ES-I3 (cell line): ENCODE results near the gene NAA15.
A peak's percentile ranks its signal among the peaks of the same experiment; 100 is the strongest.

Experiments used
- H3K36me3 ChIP-seq: 2 replicates; pipeline ENCODE4 v1.6.1; 2013; ENCODE audit warnings: mild to moderate bottlenecking, low read length, control low read depth, moderate library complexity; ENCODE audit not compliant: insufficient read depth
- H3K4me1 ChIP-seq: 2 replicates; pipeline ENCODE4 v1.6.1; 2013; ENCODE audit warnings: mild to moderate bottlenecking, control low read depth, low read length; ENCODE audit not compliant: insufficient read depth
- H3K9ac ChIP-seq: 2 replicates; pipeline ENCODE4 v1.6.1; 2013; ENCODE audit warnings: low read depth, mild to moderate bottlenecking, low read length, moderate library complexity
- H3K9me3 ChIP-seq: 2 replicates; pipeline ENCODE4 v1.6.1; 2013; ENCODE audit warnings: mild to moderate bottlenecking, low read length, moderate library complexity; ENCODE audit not compliant: control insufficient read depth, insufficient read depth

The NAA15 gene

GRCh38 chr4:139279760-139280620 is 21.3 kb upstream of the NAA15 start, which contains the start of gene MGARP:
Gene MGARP (minus strand): TSS chr4:139280225. CDS start chr4:139280158, 67 bp downstream.
- H3K4me1 ChIP-seq, result no peaks in the 10 kb centered on the region
- H3K9me3 ChIP-seq, result no peaks in the 10 kb centered on the region
- H3K36me3 ChIP-seq, result no peaks in the 10 kb centered on the region
- peak within 1 kb of the TSS; percentile 47; the same call in 1 of the 2 replicates for H3K9ac ChIP-seq

- Histone ChIP-seq H3K4me1 (no peaks in the 10 kb centered on the region), H3K9me3 (no peaks in the 10 kb centered on the region), H3K9ac (no peak overlapping the region), H3K36me3 (no peaks in the 10 kb centered on the region)
Measured at GRCh38 chr4:139282065-139282720, 19.1 kb upstream of the NAA15 start.

GRCh38 chr4:139282721-139283075 is 18.6 kb upstream of the NAA15 start:
- no peaks in the 10 kb centered on the region for H3K9me3 ChIP-seq
- H3K36me3 ChIP-seq, result no peaks in the 10 kb centered on the region
- H3K4me1 ChIP-seq, result no peaks in the 10 kb centered on the region
- no peak overlapping the region for H3K9ac ChIP-seq

DNA sequence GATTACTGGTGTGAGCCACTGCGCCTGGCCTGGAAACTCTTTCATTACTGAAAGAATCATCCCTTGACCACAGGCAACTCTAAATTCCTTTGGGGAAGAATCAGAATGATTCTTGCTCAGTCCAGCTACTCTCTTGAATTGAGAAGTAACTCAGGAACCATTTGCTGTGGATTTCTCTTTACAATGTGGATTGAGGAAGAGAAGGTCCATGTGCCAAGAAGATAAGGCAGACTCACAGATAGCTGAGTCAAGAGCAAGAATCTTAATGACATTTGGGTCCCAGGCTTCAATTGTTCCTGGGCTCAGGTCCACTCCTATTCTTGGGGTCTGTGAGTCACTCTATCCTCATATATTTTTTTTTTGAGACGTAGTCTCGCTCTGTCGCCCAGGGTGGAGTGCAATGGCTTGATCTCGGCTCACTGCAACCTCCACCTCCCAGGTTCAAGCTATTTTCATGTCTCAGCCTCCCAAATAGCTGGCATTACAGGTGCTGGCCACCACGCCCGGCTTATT is 15.1 kb upstream of the NAA15 start:
- Histone ChIP-seq H3K9ac (no peak overlapping the region), H3K9me3 (no peaks in the 10 kb centered on the region), H3K36me3 (no peaks in the 10 kb centered on the region), H3K4me1 (no peaks in the 10 kb centered on the region)

GRCh38 chr4:139295206-139295941 is 5.9 kb upstream of the NAA15 start:
- Histone ChIP-seq H3K9ac (peak overlapping the region; percentile 88), H3K36me3 (no peaks in the 10 kb centered on the region), H3K4me1 (peaks cover 9% of the 10 kb centered on the region; the same call in 1 of the 2 replicates)

DNA sequence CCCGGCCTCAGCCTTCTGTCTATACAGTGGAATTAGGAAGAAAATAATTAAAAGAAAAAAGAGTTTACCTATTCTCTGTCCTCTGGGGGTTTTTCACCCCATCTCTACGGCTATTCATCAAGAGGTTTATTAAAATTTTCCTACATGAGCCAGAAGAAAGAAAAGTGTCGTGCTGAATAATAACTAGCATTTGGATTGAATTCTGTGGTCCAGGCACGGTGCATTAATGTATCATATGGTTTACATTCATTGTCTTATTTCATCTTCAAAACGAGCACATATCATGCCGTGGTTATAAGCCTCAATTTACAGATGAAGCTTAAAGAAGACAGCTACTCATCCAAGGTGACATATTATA is 5.4 kb upstream of the NAA15 start:
- Histone ChIP-seq H3K4me1 (peaks cover 9% of the 10 kb centered on the region; the same call in 1 of the 2 replicates), H3K36me3 (no peaks in the 10 kb centered on the region), H3K9me3 (no peaks in the 10 kb centered on the region), H3K9ac (peak overlapping the region; percentile 88; the same call in 1 of the 2 replicates)

More at GRCh38 chr4:139295206-139295941, 5.9 kb upstream of the NAA15 start:
- H3K9me3 ChIP-seq, result no peaks in the 10 kb centered on the region

DNA sequence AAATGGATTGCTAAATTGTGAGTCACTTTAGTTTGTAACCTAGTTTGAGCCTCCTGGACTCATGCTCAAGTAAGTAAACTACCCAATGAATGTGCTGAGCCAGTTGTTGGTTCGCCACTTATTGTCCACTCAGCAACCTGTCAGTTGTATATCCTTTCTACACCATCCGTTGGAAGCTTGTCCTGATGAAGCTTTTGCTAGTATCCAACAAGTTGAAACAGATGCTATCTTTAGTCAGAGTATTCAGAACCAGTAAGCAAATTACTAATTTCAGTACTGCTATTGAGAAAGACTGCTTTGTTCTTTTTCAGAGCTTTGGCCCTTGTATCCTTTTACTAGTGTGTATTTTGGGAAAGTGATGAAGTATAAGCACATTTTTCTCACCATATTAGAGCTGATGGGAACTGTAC is 4.3 kb upstream of the NAA15 start:
- peaks cover 9% of the 10 kb centered on the region; the same call in 1 of the 2 replicates for H3K4me1 ChIP-seq
- no peak overlapping the region for H3K9ac ChIP-seq
- no peaks in the 10 kb centered on the region for H3K9me3 ChIP-seq

DNA sequence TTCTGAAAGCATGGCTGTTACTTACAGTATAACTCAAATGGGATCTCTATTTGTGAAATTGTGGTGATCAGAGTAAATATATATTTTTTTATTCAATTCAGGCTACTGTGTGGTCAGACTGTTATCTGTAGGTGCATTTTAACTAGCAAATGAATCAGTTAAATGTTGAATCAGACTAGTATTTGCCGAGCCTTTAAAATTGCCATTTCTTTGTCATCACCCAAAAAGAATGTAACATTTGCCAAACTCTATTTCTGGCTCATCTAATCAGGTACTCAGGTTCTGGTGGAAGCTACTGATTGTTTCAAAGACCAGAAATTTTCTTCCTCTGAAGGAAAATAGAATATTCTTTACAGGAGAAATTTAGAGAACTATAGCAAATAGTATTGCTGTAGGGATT is 1.8 kb upstream of the NAA15 start:
- Histone ChIP-seq H3K9me3 (peaks cover under 1% of the 10 kb centered on the region), H3K9ac (peak overlapping the region; percentile 19; the same call in 1 of the 2 replicates), H3K36me3 (no peaks in the 10 kb centered on the region; the same call in 1 of the 2 replicates), H3K4me1 (peaks cover 9% of the 10 kb centered on the region; the same call in 1 of the 2 replicates)

More for the DNA sequence above, 4.3 kb upstream of the NAA15 start:
- H3K36me3 ChIP-seq, result no peaks in the 10 kb centered on the region

GRCh38 chr4:139300431-139301112 is 733 bp upstream of the NAA15 start:
- Histone ChIP-seq H3K9ac (peak overlapping the region; percentile 93), H3K9me3 (peaks cover 5% of the 10 kb centered on the region), H3K4me1 (peaks cover 9% of the 10 kb centered on the region; the same call in 1 of the 2 replicates), H3K36me3 (peaks cover 5% of the 10 kb centered on the region)

DNA sequence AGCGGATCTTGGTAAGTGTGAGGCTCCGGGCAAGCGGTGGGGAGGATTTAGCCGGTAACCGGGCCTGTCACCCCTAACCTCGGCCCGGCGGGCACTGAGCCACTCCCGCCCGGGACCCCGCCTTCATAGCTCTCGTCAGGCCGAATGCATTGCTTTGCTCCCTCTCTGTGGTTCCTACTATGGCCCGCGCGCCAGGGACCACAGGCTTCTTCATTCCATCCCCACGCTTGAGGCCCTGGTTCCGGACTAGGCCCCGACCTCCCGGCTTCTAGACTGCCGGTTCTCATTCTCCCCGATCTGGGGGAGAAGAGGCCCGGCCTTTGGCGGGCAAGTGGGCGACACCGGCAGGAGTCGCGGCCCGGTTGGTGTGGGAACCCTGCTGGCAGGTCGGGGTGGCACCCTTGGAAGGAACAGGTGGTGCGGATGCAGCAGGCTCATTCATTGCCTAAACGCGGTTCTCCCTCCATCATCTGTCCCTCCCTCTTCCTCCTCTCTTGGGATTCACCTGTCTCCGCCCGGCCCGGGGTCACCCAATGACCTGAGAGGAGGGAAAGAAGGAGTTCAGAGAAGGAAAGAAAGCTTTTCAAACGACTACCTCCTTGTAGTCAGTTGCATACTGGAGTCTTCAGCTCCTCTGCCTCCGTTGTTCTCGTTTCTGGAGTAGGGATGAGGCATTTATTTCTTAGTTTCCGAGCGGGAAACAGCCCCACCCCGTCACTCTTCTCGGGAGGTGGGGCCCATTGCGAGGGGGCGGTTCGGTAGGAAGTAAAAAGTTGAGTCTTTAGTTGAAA is 711 bp downstream of the NAA15 start, which contains the start of gene NDUFC1:
TSS of gene NDUFC1 (minus strand) at position 657 of the 791 bp plus-strand sequence. CDS start 6,679 bp downstream, outside the sequence.
- H3K9me3 ChIP-seq, result peaks cover 5% of the 10 kb centered on the region
- H3K4me1 ChIP-seq, result peaks cover 12% of the 10 kb centered on the region; the same call in 1 of the 2 replicates
- peaks cover 7% of the 10 kb centered on the region for H3K36me3 ChIP-seq
- H3K9ac ChIP-seq, result peak within 1 kb of the TSS; percentile 93

- peaks cover 5% of the 10 kb centered on the region; the same call in 1 of the 2 replicates for H3K4me1 ChIP-seq
- H3K9me3 ChIP-seq, result peaks cover 5% of the 10 kb centered on the region
- peaks cover 7% of the 10 kb centered on the region for H3K36me3 ChIP-seq
- no peak overlapping the region for H3K9ac ChIP-seq
Measured at GRCh38 chr4:139304920-139305319, 3.6 kb downstream of the NAA15 start.

DNA sequence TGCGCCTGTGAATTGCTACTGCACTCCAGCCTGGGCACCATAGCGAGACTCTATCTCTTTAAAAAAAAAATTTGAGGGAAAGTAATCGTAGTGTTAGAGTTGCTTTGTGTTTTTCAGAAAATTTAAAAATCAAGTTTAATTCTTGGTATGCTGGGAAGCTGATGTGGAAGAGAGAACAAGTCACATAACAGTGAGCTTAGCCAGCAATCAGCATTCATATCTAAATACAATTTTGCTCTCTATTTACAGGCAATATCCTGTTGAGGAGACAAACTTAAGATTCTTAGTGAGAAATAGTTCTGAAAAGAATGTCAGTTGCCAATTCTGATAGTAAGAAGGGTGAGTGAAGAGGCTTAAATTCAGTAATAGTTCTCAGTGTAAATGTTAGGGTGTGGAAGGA is 10.6 kb downstream of the NAA15 start:
- H3K4me1 ChIP-seq, result peaks cover 17% of the 10 kb centered on the region

More for the DNA sequence above, 10.6 kb downstream of the NAA15 start:
- Histone ChIP-seq H3K9ac (no peak overlapping the region), H3K36me3 (no peaks in the 10 kb centered on the region), H3K9me3 (no peaks in the 10 kb centered on the region)
